K562 (cell line): ENCODE measurements around the gene SLC39A6. TPM values are rescaled to one million over a fixed set of nuclear protein-coding genes. Genes with fewer than 3 reads are reported as not detected.

Experiments
- ARNT ChIP-seq, 2 experiments: fragments of 450-650 bp; IDR thresholded peaks; 2 replicates each; pipeline ENCODE4 v1.6.1; 2016; ENCODE audit warnings: mild to moderate bottlenecking in 1 of 2
- BRD9 ChIP-seq: fragments of 450-650 bp; IDR thresholded peaks from 2 replicates; pipeline ENCODE4 v1.6.1; 2018; ENCODE audit warnings: low read depth; ENCODE audit not compliant: partially characterized antibody
- CBX2 ChIP-seq: fragments of 200-600 bp; sonication (generic); IDR thresholded peaks from one replicate; pipeline ENCODE4 v1.6.1; 2012; ENCODE audit warnings: mild to moderate bottlenecking, low read length, inconsistent platforms; ENCODE audit not compliant: insufficient read depth, poor library complexity, severe bottlenecking
- DACH1 ChIP-seq: fragments of 450-650 bp; IDR thresholded peaks from 2 replicates; pipeline ENCODE4 v1.6.1; 2018; ENCODE audit not compliant: partially characterized antibody
- DIDO1 ChIP-seq: fragments of 450-650 bp; IDR thresholded peaks from 2 replicates; pipeline ENCODE4 v1.6.1; 2016; ENCODE audit warnings: low read depth, missing biosample characterization, missing genetic modification characterization
- ELF1 ChIP-seq: fragments of 200-800 bp; sonication (Bioruptor generic); IDR thresholded peaks from 2 replicates; pipeline ENCODE4 v1.6.1; 2016; ENCODE audit warnings: missing genetic modification characterization, missing compliant biosample characterization
- GABPB1 ChIP-seq: sonication (generic); formaldehyde crosslinking; IDR thresholded peaks from 2 replicates; pipeline ENCODE4 v1.8.0; 2022; ENCODE audit warnings: mild to moderate bottlenecking, missing genetic modification reagents
- HDAC1 ChIP-seq, 2 experiments: fragments of 450-650 bp; IDR thresholded peaks; 2 replicates each; pipeline ENCODE4 v1.6.1; 2016 to 2017; ENCODE audit warnings: inconsistent platforms in 1 of 2, mild to moderate bottlenecking in 1 of 2, moderate library complexity in 1 of 2
- HNRNPL ChIP-seq: fragments of 200-400 bp; formaldehyde crosslinking; IDR thresholded peaks from 2 replicates; pipeline ENCODE4 v1.6.1; 2017; ENCODE audit warnings: low read depth, mild to moderate bottlenecking, low read length
- HNRNPUL1 ChIP-seq: fragments of 200-400 bp; formaldehyde crosslinking; IDR thresholded peaks from 2 replicates; pipeline ENCODE4 v1.6.1; 2017; ENCODE audit warnings: low read length
- LARP7 ChIP-seq: fragments of 450-650 bp; IDR thresholded peaks from 2 replicates; pipeline ENCODE4 v1.6.1; 2016
- MCM7 ChIP-seq, 2 experiments: fragments of 450-650 bp; IDR thresholded peaks; 2 replicates each; pipeline ENCODE4 v1.6.1; 2016 to 2018
- MTA2 ChIP-seq: fragments of 450-650 bp; IDR thresholded peaks from 2 replicates; pipeline ENCODE4 v1.6.1; 2016; ENCODE audit warnings: low read depth
- MXI1 ChIP-seq: IDR thresholded peaks from 2 replicates; pipeline ENCODE4 v1.6.1; 2011; ENCODE audit warnings: low read depth, mild to moderate bottlenecking, improper control_type of control experiment, low read length
- PML ChIP-seq: IDR thresholded peaks from 2 replicates; pipeline ENCODE4 v1.6.1; 2012; ENCODE audit warnings: low read length, inconsistent platforms
- RBM25 ChIP-seq: fragments of 200-400 bp; formaldehyde crosslinking; IDR thresholded peaks from 2 replicates; pipeline ENCODE4 v1.6.1; 2018; ENCODE audit warnings: low read length, low read depth, moderate library complexity; ENCODE audit not compliant: severe bottlenecking
- RNF2 ChIP-seq: sonication (generic); IDR thresholded peaks from 2 replicates; pipeline ENCODE4 v1.6.1; 2016
- TEAD4 ChIP-seq, 2 experiments: sonication (generic) in 1 of 2; formaldehyde crosslinking in 1 of 2; IDR thresholded peaks; 2 replicates each; pipeline versions ENCODE4 v1.6.1 to v1.8.0; 2012 to 2022; ENCODE audit warnings: borderline replicate concordance in 1 of 2, inconsistent platforms in 1 of 2, low read length in 1 of 2, mild to moderate bottlenecking in 1 of 2, missing genetic modification reagents in 1 of 2
- ZKSCAN8 ChIP-seq: fragments of 200-800 bp; sonication (Bioruptor generic); IDR thresholded peaks from 2 replicates; pipeline ENCODE4 v1.6.1; 2016; ENCODE audit warnings: missing genetic modification characterization, missing compliant biosample characterization
- ZSCAN29 ChIP-seq: fragments of 450-650 bp; IDR thresholded peaks from 2 replicates; pipeline ENCODE4 v1.6.1; 2017
- polyA plus RNA-seq, 8 experiments: library from polyadenylated mRNA; depleted of rRNA in 4 of 8; stranded (reverse) in 5 of 8; unstranded in 3 of 8; fragments of >200 nt; fragmentation: Nextera tagmentation in 2 of 8; fragmentation: Illumina TruSeq in 1 of 8; extraction: Ambion mirVana in 2 of 8; extraction: Trizol in 1 of 8; gene quantifications; 2 replicates each; pipeline versions ENCODE4 v1.2.1 to v1.2.3, GENCODE V29; 2011 to 2014; ENCODE audit warnings: inconsistent platforms in 1 of 8, missing spikeins in 1 of 8
- total RNA-seq, 7 experiments: library from RNA; depleted of rRNA in 6 of 7; stranded (reverse); fragments of >200 nt in 6 of 7; fragmentation: Illumina TruSeq in 2 of 7; extraction: Trizol in 2 of 7; gene quantifications; 2 replicates each; pipeline versions ENCODE4 v1.2.1 to v1.2.3, GENCODE V29; 2011 to 2021; ENCODE audit warnings: low replicate concordance in 1 of 7
- TF ChIP-seq, protein P1 (sequence below): sonication (generic); formaldehyde crosslinking; IDR thresholded peaks from 2 replicates; pipeline ENCODE4 v1.9.0; 2022; ENCODE audit warnings: mild to moderate bottlenecking, missing genetic modification reagents
- TF ChIP-seq, protein P2 (sequence below), 3 experiments: fragments of 200-800 bp in 1 of 3; sonication (Bioruptor generic) in 1 of 3; sonication (generic) in 1 of 3; formaldehyde crosslinking in 1 of 3; IDR thresholded peaks; 2 replicates each; pipeline versions ENCODE4 v1.6.1 to v1.8.0; 2016 to 2022; ENCODE audit warnings: mild to moderate bottlenecking in 2 of 3, missing compliant biosample characterization in 2 of 3, missing genetic modification characterization in 2 of 3, missing genetic modification reagents in 1 of 3
- TF ChIP-seq, protein P3 (sequence below): fragments of 450-650 bp; formaldehyde crosslinking; IDR thresholded peaks from 2 replicates; pipeline ENCODE4 v1.4.0; 2020; ENCODE audit warnings: mild to moderate bottlenecking, moderate library complexity
- TF ChIP-seq, protein P4 (sequence below): fragments of 450-650 bp; IDR thresholded peaks from 2 replicates; pipeline ENCODE4 v1.6.1; 2016
- TF ChIP-seq, protein P5 (sequence below): sonication (generic); formaldehyde crosslinking; IDR thresholded peaks from 2 replicates; pipeline ENCODE4 v1.9.0; 2022; ENCODE audit warnings: mild to moderate bottlenecking, missing genetic modification reagents

The SLC39A6 gene
- total and polyA plus RNA-seq, 9 of the 15 experiments (the other 6 are each of a cell fraction or from before 2014, with no cell fraction given), result 5.6 to 23.8 (median 17.4) TPM

DNA sequence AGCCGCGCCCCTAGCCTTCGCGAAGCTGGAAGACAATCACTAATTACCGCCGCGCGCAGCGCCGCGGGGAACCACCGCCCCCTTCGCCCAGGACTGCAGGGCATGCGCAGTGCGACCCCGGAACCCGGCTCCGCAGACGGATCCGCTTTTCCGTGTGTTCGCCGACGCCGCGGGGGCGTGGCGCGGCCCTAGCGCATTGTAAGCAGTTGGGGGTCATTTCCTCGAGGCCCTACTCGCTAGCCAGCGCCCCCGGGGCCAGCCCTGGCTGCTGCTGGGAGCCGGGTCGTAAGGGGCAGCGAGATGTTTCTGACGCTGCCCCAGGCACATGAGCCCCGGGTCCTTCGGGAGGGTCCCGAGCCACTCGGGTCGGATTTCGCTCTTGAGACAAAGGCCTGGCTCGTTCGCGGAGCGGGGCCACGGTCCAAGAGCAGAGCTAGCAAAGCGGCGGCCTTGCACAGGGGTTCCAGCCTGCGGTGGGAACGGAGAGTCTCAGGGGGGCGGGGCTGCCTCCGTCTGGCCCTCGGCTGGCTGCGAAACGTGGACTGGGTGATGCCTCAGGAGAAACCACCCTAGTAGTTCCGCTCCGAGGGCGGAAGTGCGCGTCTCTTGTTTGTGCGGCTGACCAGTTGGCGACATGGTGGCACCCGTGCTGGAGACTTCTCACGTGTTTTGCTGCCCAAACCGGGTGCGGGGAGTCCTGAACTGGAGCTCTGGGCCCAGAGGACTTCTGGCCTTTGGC is at the start of gene SLC39A6, which contains the start of gene ELP2 (continued):
- TF ChIP-seq LARP7, result 0 out of 2 replicates have a peak, but pooled peaks have one; percentile 11
- TF ChIP-seq, protein P1, sequence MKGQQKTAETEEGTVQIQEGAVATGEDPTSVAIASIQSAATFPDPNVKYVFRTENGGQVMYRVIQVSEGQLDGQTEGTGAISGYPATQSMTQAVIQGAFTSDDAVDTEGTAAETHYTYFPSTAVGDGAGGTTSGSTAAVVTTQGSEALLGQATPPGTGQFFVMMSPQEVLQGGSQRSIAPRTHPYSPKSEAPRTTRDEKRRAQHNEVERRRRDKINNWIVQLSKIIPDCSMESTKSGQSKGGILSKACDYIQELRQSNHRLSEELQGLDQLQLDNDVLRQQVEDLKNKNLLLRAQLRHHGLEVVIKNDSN (CRISPR knock-in tag), result no peak
- TF ChIP-seq MTA2, result no peak
- TF ChIP-seq GABPB1, result peak; percentile 87
- peak; percentile 51; the same call in 1 of the 2 replicates for TF ChIP-seq PML
- TF ChIP-seq, protein P2, sequence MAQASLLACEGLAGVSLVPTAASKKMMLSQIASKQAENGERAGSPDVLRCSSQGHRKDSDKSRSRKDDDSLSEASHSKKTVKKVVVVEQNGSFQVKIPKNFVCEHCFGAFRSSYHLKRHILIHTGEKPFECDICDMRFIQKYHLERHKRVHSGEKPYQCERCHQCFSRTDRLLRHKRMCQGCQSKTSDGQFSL (CRISPR knock-in tag; IDR thresholded peaks at IDR 0.05), result 0 out of 2 replicates have a peak, but pooled peaks have one; percentile 68
- TF ChIP-seq, protein P2 (tag; IDR thresholded peaks at IDR 0.05), result no peak
- no peak for TF ChIP-seq DACH1
- peak; percentile 45 for TF ChIP-seq BRD9
- TF ChIP-seq RBM25, result peak; percentile 43
- TF ChIP-seq ZKSCAN8 (CRISPR knock-in tag), result no peak
- 0 out of 2 replicates have a peak, but pooled peaks have one; percentile 68 for TF ChIP-seq DIDO1 (tag)
- TF ChIP-seq HNRNPL, result peak; percentile 88; the same call in 1 of the 2 replicates
- peak; percentile 88 for TF ChIP-seq ELF1
- peak in 1 of 2 experiments; percentile 99; a peak in 2 of 4 replicates for TF ChIP-seq HDAC1 (IDR thresholded peaks at IDR 0.05)
- TF ChIP-seq, protein P3, sequence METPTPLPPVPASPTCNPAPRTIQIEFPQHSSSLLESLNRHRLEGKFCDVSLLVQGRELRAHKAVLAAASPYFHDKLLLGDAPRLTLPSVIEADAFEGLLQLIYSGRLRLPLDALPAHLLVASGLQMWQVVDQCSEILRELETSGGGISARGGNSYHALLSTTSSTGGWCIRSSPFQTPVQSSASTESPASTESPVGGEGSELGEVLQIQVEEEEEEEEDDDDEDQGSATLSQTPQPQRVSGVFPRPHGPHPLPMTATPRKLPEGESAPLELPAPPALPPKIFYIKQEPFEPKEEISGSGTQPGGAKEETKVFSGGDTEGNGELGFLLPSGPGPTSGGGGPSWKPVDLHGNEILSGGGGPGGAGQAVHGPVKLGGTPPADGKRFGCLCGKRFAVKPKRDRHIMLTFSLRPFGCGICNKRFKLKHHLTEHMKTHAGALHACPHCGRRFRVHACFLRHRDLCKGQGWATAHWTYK (CRISPR knock-in tag), result peak; percentile 30; the same call in 1 of the 2 replicates
- 0 out of 2 replicates have a peak, but pooled peaks have one; percentile 7 for TF ChIP-seq TEAD4 (IDR thresholded peaks at IDR 0.05; ENCODE audit: low read length)
- TF ChIP-seq TEAD4 (CRISPR knock-in tag; IDR thresholded peaks at IDR 0.05; ENCODE audit: borderline replicate concordance), result no peak
- no peak for TF ChIP-seq HNRNPUL1
- 0 out of 2 replicates have a peak, but pooled peaks have one; percentile 65 for TF ChIP-seq RNF2
- no peak for TF ChIP-seq ARNT (IDR thresholded peaks at IDR 0.05)
- TF ChIP-seq MCM7 (IDR thresholded peaks at IDR 0.05), result no peak
- TF ChIP-seq MXI1, result peak; percentile 94
- TF ChIP-seq, protein P4, sequence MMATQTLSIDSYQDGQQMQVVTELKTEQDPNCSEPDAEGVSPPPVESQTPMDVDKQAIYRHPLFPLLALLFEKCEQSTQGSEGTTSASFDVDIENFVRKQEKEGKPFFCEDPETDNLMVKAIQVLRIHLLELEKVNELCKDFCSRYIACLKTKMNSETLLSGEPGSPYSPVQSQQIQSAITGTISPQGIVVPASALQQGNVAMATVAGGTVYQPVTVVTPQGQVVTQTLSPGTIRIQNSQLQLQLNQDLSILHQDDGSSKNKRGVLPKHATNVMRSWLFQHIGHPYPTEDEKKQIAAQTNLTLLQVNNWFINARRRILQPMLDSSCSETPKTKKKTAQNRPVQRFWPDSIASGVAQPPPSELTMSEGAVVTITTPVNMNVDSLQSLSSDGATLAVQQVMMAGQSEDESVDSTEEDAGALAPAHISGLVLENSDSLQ, result peak; percentile 41
- peak; percentile 55; the same call in 1 of the 2 replicates for TF ChIP-seq ZSCAN29
- TF ChIP-seq, protein P5, sequence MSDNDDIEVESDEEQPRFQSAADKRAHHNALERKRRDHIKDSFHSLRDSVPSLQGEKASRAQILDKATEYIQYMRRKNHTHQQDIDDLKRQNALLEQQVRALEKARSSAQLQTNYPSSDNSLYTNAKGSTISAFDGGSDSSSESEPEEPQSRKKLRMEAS (CRISPR knock-in tag), result peak; percentile 6; the same call in 1 of the 2 replicates
- no peak for TF ChIP-seq CBX2
